GM11168 (cell line): ENCODE results near the gene MEG3.
"Not testable (repeated sequence)": the region's sequence is repeated elsewhere in the genome, so short reads cannot be mapped to it uniquely, and the experiment has no call there.

Experiments
- in situ Hi-C: fragments of 300-500 bp; cut with MboI; formaldehyde crosslinking; loops from one replicate; pipeline ENCODE4 v1.12.0; 2022; ENCODE audit warnings: low sequenced_read_pairs; ENCODE audit not compliant: unreplicated experiment

Gene MEG3

GRCh38 chr14:100810861-100811461, 15.0 kb upstream of the MEG3 start:
- in situ Hi-C loops = no loop called here

- in situ Hi-C loops = no loop called here
Observed at GRCh38 chr14:100813291-100813690, 12.6 kb upstream of the MEG3 start.

DNA sequence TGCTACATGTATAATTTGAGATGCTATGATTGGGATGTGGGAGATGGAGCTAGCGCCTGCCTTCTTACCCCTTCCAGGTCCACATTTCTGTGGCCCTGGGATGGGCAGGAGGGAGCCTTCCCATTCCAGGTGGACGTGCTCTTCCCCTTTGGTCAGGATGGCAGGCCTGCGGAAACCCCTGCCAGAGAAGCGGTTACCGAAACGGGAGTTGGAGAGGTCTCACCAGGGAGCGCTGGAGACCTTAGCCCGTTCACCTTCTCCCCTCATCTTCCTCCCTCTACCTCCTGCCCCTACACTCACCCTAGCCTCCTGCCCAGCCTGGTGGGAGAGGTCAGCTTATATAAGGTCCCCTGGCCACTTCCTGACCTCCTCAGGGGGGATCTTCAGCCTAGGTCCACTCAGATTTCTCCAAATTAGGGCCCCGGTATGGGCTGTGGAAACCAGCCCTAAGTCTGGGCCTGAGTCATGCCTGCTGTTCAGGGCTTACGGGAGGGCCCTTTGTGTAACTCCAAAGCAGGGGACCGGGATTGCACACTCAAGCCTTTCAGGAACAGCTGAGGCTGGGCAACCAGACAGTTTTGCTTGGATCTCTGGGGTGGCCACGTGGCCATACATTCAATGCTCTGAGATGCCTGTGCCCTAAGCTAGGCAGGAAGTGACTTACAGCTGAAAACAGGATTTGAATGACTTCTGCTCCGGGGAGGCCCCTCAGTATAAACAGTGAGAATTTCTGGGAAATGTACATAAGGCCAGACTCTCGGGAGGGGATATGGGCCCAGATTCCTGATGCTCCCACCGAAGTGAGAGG, 10.2 kb upstream of the MEG3 start:
- in situ Hi-C loops = no loop called here

DNA sequence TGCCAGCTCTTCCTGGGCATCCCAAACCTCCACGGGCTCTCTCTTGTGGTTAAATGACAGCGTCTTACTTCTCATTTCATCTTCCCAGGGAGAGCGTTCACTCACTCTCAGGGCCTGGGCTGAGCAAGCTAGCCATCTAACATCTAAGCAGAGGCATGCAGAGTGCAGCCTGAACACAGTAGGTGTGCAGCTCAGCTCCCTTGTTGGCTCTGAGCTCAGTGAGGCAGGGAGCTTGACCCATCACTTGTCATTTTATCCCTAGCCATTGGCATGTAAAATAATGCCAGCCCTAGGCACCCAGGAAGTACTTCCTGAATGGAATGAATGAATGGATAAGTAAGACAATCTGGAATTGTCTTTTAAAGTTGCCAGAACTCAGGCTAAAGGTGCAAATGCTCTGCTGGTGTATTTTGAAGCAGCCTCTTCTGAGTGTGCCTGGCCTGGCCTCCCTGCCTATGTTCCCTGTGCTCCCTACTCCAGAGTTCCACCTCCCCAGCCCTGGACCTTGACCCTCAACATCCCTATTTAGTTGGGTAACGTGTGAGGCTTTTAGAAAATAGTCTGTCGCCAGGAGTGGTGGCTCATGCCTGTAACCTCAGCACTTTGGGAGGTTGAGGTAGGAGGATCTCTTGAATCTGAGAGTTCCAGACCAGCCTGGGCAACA, 9.5 kb upstream of the MEG3 start:
- in situ Hi-C loops = no loop called here

- in situ Hi-C loops = no loop called here
Observed at GRCh38 chr14:100816950-100817901, 8.7 kb upstream of the MEG3 start.

- in situ Hi-C loops = no loop called here
Observed at GRCh38 chr14:100818221-100818699, 7.7 kb upstream of the MEG3 start.

DNA sequence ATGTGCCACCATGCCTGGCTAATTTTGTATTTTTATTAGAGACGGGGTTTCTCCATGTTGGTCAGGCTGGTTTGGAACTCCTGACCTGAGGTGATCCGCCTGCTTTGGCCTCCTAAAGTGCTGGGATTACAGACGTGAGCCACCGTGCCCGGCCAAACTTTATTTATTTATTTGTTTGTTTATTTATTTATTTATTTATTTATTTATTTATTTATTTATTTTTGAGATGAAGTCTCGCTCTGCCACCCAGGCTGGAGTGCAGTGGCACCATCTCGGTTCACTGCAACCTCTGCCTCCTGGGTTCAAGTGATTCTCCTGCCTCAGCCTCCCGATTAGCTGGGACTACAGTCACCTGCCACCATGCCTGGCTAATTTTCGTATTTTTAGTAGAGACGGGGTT, 7.0 kb upstream of the MEG3 start:
- in situ Hi-C loops = not testable (repeated sequence)

GRCh38 chr14:100819453-100819828, 6.5 kb upstream of the MEG3 start:
- in situ Hi-C loops = no loop called here

DNA sequence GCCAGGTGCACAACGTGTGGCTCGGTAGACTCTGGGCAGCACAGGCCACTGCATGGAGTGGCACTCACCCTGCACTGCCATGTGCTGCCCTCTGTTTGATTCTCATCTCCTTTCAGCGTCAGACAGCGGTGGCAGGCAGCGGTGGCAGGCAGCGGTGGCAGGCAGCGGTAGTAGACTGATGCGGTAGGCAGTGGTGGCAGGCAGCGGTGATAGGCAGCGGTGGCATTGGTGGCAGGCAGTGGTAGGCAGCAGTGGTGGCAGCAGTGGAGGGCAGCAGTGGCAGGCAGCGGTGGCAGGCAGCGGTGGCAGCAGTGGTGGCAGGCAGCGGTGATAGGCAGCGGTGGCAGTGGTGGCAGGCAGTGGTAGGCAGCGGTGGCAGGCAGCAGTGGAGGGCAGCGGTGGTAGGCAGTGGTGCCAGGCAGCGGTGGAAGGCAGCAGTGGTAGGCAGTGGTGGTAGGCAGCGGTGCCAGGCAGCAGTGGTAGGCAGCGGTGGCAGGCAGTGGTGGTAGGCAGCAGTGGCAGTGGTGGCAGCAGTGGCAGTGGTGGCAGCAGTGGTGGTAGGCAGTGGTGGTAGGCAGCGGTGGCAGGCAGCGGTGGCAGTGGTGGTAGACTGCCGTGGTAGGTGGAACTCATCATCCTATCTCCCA, 6.0 kb upstream of the MEG3 start:
- in situ Hi-C loops = no loop called here

GRCh38 chr14:100820957-100821356, 5.0 kb upstream of the MEG3 start:
- in situ Hi-C loops = no loop called here

DNA sequence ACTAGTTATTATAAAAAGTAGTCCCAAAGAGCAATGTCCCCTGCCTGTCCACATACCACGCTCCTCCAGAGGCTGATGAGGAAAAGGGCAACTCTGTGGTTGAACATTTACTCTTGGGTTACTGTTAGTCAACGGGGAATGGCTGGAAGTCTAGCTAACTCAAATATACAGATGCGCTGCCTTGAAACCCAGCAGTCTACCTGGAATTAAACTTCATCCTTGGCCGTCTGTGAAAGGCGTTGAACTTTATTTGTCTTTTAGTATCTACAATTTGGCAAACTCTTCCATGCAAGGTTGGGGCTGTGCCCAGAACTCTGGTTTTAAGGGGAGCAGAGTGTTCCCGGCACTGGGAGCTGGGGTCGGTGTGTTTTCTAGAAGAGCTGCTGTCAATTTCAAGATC, 3.9 kb upstream of the MEG3 start:
- in situ Hi-C loops = no loop called here

- in situ Hi-C loops = no loop called here
Observed at GRCh38 chr14:100822532-100823296, 3.2 kb upstream of the MEG3 start.

- in situ Hi-C loops = no loop called here
Observed at GRCh38 chr14:100823413-100824080, 2.4 kb upstream of the MEG3 start.

GRCh38 chr14:100824091-100824551, 1.8 kb upstream of the MEG3 start:
- in situ Hi-C loops = no loop called here

- in situ Hi-C loops = loop anchor here (25.0 kb wide), 1 partner anchor 812 kb away; no protein-coding TSS in a partner anchor
Observed at GRCh38 chr14:100824901-100825712, 811 bp upstream of the MEG3 start.

- in situ Hi-C loops = loop anchor here (25.0 kb wide), 1 partner anchor 811 kb away; no protein-coding TSS in a partner anchor
Observed at GRCh38 chr14:100826391-100827100, 628 bp downstream of the MEG3 start.
